Measurements from ENCODE around the gene RPL29.

DNA sequence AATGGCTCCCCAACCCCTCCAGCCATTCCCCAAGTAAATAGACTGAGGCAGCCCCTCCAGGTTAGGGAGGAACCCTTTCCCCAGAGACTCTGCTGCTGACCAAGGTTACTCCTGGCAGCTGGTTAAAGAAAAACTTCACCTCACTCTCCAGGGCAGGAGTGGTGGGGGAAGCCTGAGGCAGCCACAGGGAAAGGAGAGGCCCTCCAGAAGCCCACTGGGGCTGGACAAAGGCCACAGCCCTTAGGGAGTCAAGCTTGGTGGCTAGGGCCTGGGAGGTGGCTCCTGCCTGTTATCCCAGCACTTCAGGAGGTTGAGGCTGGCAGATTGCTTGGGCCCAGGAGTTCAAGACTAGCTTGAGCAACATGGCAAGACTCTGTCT, 11.4 kb downstream of the RPL29 start:
- TF ChIP-seq, protein P1, sequence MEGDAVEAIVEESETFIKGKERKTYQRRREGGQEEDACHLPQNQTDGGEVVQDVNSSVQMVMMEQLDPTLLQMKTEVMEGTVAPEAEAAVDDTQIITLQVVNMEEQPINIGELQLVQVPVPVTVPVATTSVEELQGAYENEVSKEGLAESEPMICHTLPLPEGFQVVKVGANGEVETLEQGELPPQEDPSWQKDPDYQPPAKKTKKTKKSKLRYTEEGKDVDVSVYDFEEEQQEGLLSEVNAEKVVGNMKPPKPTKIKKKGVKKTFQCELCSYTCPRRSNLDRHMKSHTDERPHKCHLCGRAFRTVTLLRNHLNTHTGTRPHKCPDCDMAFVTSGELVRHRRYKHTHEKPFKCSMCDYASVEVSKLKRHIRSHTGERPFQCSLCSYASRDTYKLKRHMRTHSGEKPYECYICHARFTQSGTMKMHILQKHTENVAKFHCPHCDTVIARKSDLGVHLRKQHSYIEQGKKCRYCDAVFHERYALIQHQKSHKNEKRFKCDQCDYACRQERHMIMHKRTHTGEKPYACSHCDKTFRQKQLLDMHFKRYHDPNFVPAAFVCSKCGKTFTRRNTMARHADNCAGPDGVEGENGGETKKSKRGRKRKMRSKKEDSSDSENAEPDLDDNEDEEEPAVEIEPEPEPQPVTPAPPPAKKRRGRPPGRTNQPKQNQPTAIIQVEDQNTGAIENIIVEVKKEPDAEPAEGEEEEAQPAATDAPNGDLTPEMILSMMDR (IDR thresholded peaks at IDR 0.05), result no peak
- no peak for TF ChIP-seq ZFX (IDR thresholded peaks at IDR 0.05; ENCODE audit: borderline replicate concordance)

All from 22Rv1 (cell line).